GM23338 (cell line): Measurements from ENCODE around the gene PITX1. TPM values are rescaled to one million over a fixed set of nuclear protein-coding genes. Genes with fewer than 3 reads are reported as not detected.

Source experiments
- ATAC-seq: fragments of 200-7000 bp; cut with Tn5 transposase; 3 replicates; pipeline ENCODE4 v1.9.1; 2020
- DNase-seq: peaks from one replicate; pipeline ENCODE4 v3.0.0-alpha.2; 2015; ENCODE audit warnings: low spot score
- H2AFZ ChIP-seq: fragments of 200-600 bp; sonication (generic); 2 replicates; pipeline ENCODE4 v1.8.0; 2016; ENCODE audit warnings: antibody characterized with exemption, mild to moderate bottlenecking, moderate library complexity
- H3F3A ChIP-seq: fragments of 200-600 bp; sonication (generic); replicated peaks from 2 replicates; pipeline ENCODE4 v1.8.0; 2017; ENCODE audit warnings: antibody characterized with exemption, mixed run types, low read depth
- H3K27ac ChIP-seq: fragments of 200-600 bp; sonication (generic); 2 replicates; pipeline ENCODE4 v1.6.1; 2016; ENCODE audit warnings: low read depth
- H3K27me3 ChIP-seq: fragments of 200-600 bp; sonication (generic); 2 replicates; pipeline ENCODE4 v1.8.0; 2016; ENCODE audit warnings: mild to moderate bottlenecking, mixed run types, moderate library complexity; ENCODE audit not compliant: insufficient read depth
- H3K36me3 ChIP-seq: fragments of 200-600 bp; sonication (generic); 2 replicates; pipeline ENCODE4 v1.8.0; 2016; ENCODE audit warnings: mild to moderate bottlenecking; ENCODE audit not compliant: insufficient read depth
- H3K4me1 ChIP-seq: fragments of 200-600 bp; sonication (generic); 2 replicates; pipeline ENCODE4 v1.8.0; 2016; ENCODE audit warnings: mild to moderate bottlenecking, moderate library complexity; ENCODE audit not compliant: insufficient read depth
- H3K4me2 ChIP-seq: fragments of 200-600 bp; sonication (generic); 2 replicates; pipeline ENCODE4 v1.7.1; 2017; ENCODE audit warnings: mixed run types
- H3K4me3 ChIP-seq: fragments of 200-600 bp; sonication (generic); 2 replicates; pipeline ENCODE4 v1.6.1; 2016; ENCODE audit warnings: mixed run types
- H3K79me2 ChIP-seq: fragments of 200-600 bp; sonication (generic); replicated peaks from 2 replicates; pipeline ENCODE4 v1.8.0; 2017; ENCODE audit warnings: mild to moderate bottlenecking; ENCODE audit not compliant: insufficient read depth
- H3K9me2 ChIP-seq: fragments of 200-600 bp; sonication (generic); 2 replicates; pipeline ENCODE4 v1.8.0; 2017; ENCODE audit not compliant: insufficient read depth
- H4K20me1 ChIP-seq: fragments of 200-600 bp; sonication (generic); replicated peaks from 2 replicates; pipeline ENCODE4 v1.8.0; 2017; ENCODE audit warnings: mild to moderate bottlenecking; ENCODE audit not compliant: insufficient read depth
- H3K27ac Mint-ChIP-seq: 2 replicates; pipeline ENCODE4 v1.8.0; 2020; ENCODE audit warnings: inconsistent platforms, mild to moderate bottlenecking, moderate library complexity, mixed read lengths
- H3K27me3 Mint-ChIP-seq: 3 replicates; pipeline ENCODE4 v1.8.0; 2022; ENCODE audit warnings: low read depth, mild to moderate bottlenecking, moderate library complexity, mixed read lengths, inconsistent platforms; ENCODE audit not compliant: insufficient read depth, poor library complexity
- H3K36me3 Mint-ChIP-seq: 3 replicates; pipeline ENCODE4 v1.8.0; 2021; ENCODE audit warnings: low read depth, mild to moderate bottlenecking, inconsistent platforms, moderate library complexity, mixed read lengths
- H3K4me1 Mint-ChIP-seq: 3 replicates; pipeline ENCODE4 v1.8.0; 2020; ENCODE audit warnings: mild to moderate bottlenecking, inconsistent platforms, mixed read lengths
- H3K4me3 Mint-ChIP-seq: 3 replicates; pipeline ENCODE4 v1.8.0; 2021; ENCODE audit warnings: moderate library complexity, mild to moderate bottlenecking, inconsistent platforms, mixed read lengths
- H3K9me3 Mint-ChIP-seq: 3 replicates; pipeline ENCODE4 v1.8.0; 2020; ENCODE audit warnings: moderate library complexity, mild to moderate bottlenecking, inconsistent platforms, mixed read lengths
- CREB1 ChIP-seq: fragments of 250-450 bp; sonication (Bioruptor Pico); IDR thresholded peaks from 2 replicates; pipeline ENCODE4 v1.5.0; 2020; ENCODE audit warnings: low read depth, mild to moderate bottlenecking, moderate library complexity
- CTCF ChIP-seq, 2 experiments: fragments of 200-600 bp in 1 of 2; sonication (generic) in 1 of 2; conservative IDR thresholded peaks; 2 replicates each; pipeline versions ENCODE4 v1.5.1 to v1.6.1; 2016 to 2017; ENCODE audit warnings: antibody characterized with exemption in 2 of 2, low read depth in 2 of 2, mild to moderate bottlenecking in 2 of 2, moderate library complexity in 1 of 2
- EZH2 ChIP-seq: fragments of 200-600 bp; sonication (generic); IDR thresholded peaks from one replicate; pipeline ENCODE4 v1.8.0; 2017; ENCODE audit warnings: antibody characterized with exemption, mild to moderate bottlenecking, low read depth; ENCODE audit not compliant: unreplicated experiment
- EZH2phosphoT487 ChIP-seq: fragments of 200-600 bp; sonication (generic); IDR thresholded peaks from one replicate; pipeline ENCODE4 v1.8.1; 2018; ENCODE audit warnings: antibody characterized with exemption; ENCODE audit not compliant: unreplicated experiment
- JUNB ChIP-seq: IDR thresholded peaks from one replicate; pipeline ENCODE4 v1.6.1; 2016; ENCODE audit warnings: antibody characterized with exemption; ENCODE audit not compliant: unreplicated experiment
- NANOG ChIP-seq: IDR thresholded peaks from 2 replicates; pipeline ENCODE4 v1.6.1; 2016; ENCODE audit warnings: antibody characterized with exemption, borderline replicate concordance
- STAT1 ChIP-seq: IDR thresholded peaks from one replicate; pipeline ENCODE4 v1.6.1; 2016; ENCODE audit warnings: antibody characterized with exemption; ENCODE audit not compliant: unreplicated experiment
- ZNF114 ChIP-seq: fragments of 250-450 bp; sonication (Bioruptor Pico); IDR thresholded peaks from 2 replicates; pipeline ENCODE4 v1.5.0; 2020; ENCODE audit warnings: mild to moderate bottlenecking, moderate library complexity
- ZNF462 ChIP-seq: fragments of 250-450 bp; sonication (Bioruptor Pico); IDR thresholded peaks from 2 replicates; pipeline ENCODE4 v1.5.0; 2020; ENCODE audit warnings: mild to moderate bottlenecking, moderate library complexity
- polyA plus RNA-seq: library from polyadenylated mRNA; unstranded; fragments of >200 nt; fragmentation: Nextera tagmentation; extraction: Ambion mirVana; gene quantifications from 2 replicates; pipeline ENCODE4 v1.2.1, GENCODE V29; 2016
- total RNA-seq: library from RNA; depleted of rRNA; stranded (reverse); fragments of >200 nt; shearing (Covaris generic); gene quantifications from 2 replicates; pipeline ENCODE4 v1.2.3, GENCODE V29; 2014
- TF ChIP-seq, protein P1 (sequence below): IDR thresholded peaks from 2 replicates; pipeline ENCODE4 v1.6.1; 2016; ENCODE audit warnings: antibody characterized with exemption

The PITX1 gene
- total and polyA plus RNA-seq, 2 experiments from 2014 or later: not detected

GRCh38 chr5:135013445-135013844, 20.6 kb downstream of the PITX1 start (continued):
- TF ChIP-seq ZNF462 (no peak), NANOG (no peak), EZH2 (no peak), CREB1 (no peak), EZH2phosphoT487 (no peak), ZNF114 (CRISPR knock-in tag) (no peak), STAT1 (no peak)

GRCh38 chr5:135012951-135013391, 21.1 kb downstream of the PITX1 start:
- H3K27ac Mint-ChIP-seq: no peak overlapping the region
- H3K4me3 ChIP-seq: no peak overlapping the region
- TF ChIP-seq CREB1 (no peak), CTCF (conservative IDR thresholded peaks at IDR 0.05; ENCODE audit: low read depth in 2 of 2) (no peak), STAT1 (no peak), EZH2 (no peak), JUNB (no peak), NANOG (no peak)
- TF ChIP-seq, protein P1, sequence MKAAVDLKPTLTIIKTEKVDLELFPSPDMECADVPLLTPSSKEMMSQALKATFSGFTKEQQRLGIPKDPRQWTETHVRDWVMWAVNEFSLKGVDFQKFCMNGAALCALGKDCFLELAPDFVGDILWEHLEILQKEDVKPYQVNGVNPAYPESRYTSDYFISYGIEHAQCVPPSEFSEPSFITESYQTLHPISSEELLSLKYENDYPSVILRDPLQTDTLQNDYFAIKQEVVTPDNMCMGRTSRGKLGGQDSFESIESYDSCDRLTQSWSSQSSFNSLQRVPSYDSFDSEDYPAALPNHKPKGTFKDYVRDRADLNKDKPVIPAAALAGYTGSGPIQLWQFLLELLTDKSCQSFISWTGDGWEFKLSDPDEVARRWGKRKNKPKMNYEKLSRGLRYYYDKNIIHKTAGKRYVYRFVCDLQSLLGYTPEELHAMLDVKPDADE: no peak

More at GRCh38 chr5:135012951-135013391, 21.1 kb downstream of the PITX1 start:
- peaks cover 4% of the 10 kb centered on the region for H3K27me3 Mint-ChIP-seq
- no peak overlapping the region for H3K27ac ChIP-seq
- no peaks in the 10 kb centered on the region for H3K4me1 ChIP-seq
- no peak overlapping the region for H2AFZ ChIP-seq
- H3K36me3 ChIP-seq: no peaks in the 10 kb centered on the region
- no peaks in the 10 kb centered on the region for H3K79me2 ChIP-seq
- DNase-seq: no peak
- no peaks in the 10 kb centered on the region for H4K20me1 ChIP-seq
- ATAC-seq: no peak
- no peaks in the 10 kb centered on the region for H3K9me2 ChIP-seq
- H3K9me3 Mint-ChIP-seq: no peaks in the 10 kb centered on the region
- H3K4me3 Mint-ChIP-seq: no peak overlapping the region
- no peaks in the 10 kb centered on the region for H3K36me3 Mint-ChIP-seq
- H3F3A ChIP-seq: no peaks in the 10 kb centered on the region
- H3K4me1 Mint-ChIP-seq: peaks cover 3% of the 10 kb centered on the region
- no peak overlapping the region for H3K4me2 ChIP-seq
- no peaks in the 10 kb centered on the region for H3K27me3 ChIP-seq
